HL-60 (cell line): ENCODE data around the gene OR4M1.

Source experiments
- CTCF ChIP-seq: IDR thresholded peaks from one replicate; pipeline ENCODE4 v1.5.1; 2011; ENCODE audit warnings: low read length, control low read depth, inconsistent platforms; ENCODE audit not compliant: insufficient read depth
- GABPA ChIP-seq: IDR thresholded peaks from 2 replicates; pipeline ENCODE4 v1.6.1; 2012; ENCODE audit warnings: low read depth
- POLR2AphosphoS5 ChIP-seq: IDR thresholded peaks from 2 replicates; pipeline ENCODE4 v1.6.1; 2012; ENCODE audit warnings: low read depth
- TF ChIP-seq, protein P1 (sequence below): IDR thresholded peaks from 2 replicates; pipeline ENCODE4 v1.6.1; 2012; ENCODE audit warnings: low read depth; ENCODE audit not compliant: insufficient replicate concordance

- no peak for TF ChIP-seq CTCF
- TF ChIP-seq, protein P1, sequence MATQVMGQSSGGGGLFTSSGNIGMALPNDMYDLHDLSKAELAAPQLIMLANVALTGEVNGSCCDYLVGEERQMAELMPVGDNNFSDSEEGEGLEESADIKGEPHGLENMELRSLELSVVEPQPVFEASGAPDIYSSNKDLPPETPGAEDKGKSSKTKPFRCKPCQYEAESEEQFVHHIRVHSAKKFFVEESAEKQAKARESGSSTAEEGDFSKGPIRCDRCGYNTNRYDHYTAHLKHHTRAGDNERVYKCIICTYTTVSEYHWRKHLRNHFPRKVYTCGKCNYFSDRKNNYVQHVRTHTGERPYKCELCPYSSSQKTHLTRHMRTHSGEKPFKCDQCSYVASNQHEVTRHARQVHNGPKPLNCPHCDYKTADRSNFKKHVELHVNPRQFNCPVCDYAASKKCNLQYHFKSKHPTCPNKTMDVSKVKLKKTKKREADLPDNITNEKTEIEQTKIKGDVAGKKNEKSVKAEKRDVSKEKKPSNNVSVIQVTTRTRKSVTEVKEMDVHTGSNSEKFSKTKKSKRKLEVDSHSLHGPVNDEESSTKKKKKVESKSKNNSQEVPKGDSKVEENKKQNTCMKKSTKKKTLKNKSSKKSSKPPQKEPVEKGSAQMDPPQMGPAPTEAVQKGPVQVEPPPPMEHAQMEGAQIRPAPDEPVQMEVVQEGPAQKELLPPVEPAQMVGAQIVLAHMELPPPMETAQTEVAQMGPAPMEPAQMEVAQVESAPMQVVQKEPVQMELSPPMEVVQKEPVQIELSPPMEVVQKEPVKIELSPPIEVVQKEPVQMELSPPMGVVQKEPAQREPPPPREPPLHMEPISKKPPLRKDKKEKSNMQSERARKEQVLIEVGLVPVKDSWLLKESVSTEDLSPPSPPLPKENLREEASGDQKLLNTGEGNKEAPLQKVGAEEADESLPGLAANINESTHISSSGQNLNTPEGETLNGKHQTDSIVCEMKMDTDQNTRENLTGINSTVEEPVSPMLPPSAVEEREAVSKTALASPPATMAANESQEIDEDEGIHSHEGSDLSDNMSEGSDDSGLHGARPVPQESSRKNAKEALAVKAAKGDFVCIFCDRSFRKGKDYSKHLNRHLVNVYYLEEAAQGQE, result no peak
- no peak for TF ChIP-seq GABPA
- TF ChIP-seq POLR2AphosphoS5, result no peak
Measured at GRCh38 chr14:19823765-19824164, 50.5 kb downstream of the OR4M1 start.
